GM19099 (cell line): ENCODE results near the gene HMGN3.

Experiments used
- POLR2A ChIP-seq: IDR thresholded peaks from 3 replicates; pipeline ENCODE4 v1.6.1; 2011; ENCODE audit warnings: low read depth; ENCODE audit not compliant: insufficient read length; ENCODE audit errors: extremely low read depth

The HMGN3 gene

GRCh38 chr6:79158856-79159516, 75.5 kb downstream of the HMGN3 start:
- TF ChIP-seq POLR2A = no peak

GRCh38 chr6:79157961-79158644, 76.4 kb downstream of the HMGN3 start:
- TF ChIP-seq POLR2A = no peak

GRCh38 chr6:79152269-79152737, 82.2 kb downstream of the HMGN3 start:
- no peak for TF ChIP-seq POLR2A
